SJSA1 (cell line): ENCODE results near the gene MARK3. TPM values are rescaled to one million over a fixed set of nuclear protein-coding genes. Genes with fewer than 3 reads are reported as not detected.
"Not testable (repeated sequence)": the region's sequence is repeated elsewhere in the genome, so short reads cannot be mapped to it uniquely, and the experiment has no call there.

Experiments
- DNase-seq, 2 experiments: peaks; one replicate each; pipeline ENCODE4 v3.0.0-alpha.2; 2015 to 2020; ENCODE audit warnings: low spot score in 2 of 2, low read depth in 1 of 2
- H3K27ac ChIP-seq: fragments of 250-450 bp; sonication (Bioruptor Pico); 2 replicates; pipeline ENCODE4 v1.5.1; 2020; ENCODE audit warnings: mild to moderate bottlenecking, moderate library complexity
- H3K27me3 ChIP-seq: fragments of 250-450 bp; sonication (Bioruptor Pico); replicated peaks from 2 replicates; pipeline ENCODE4 v1.5.1; 2020; ENCODE audit warnings: mild to moderate bottlenecking, moderate library complexity
- H3K36me3 ChIP-seq: fragments of 250-450 bp; sonication (Bioruptor Pico); 2 replicates; pipeline ENCODE4 v1.5.1; 2020; ENCODE audit warnings: mild to moderate bottlenecking
- H3K4me1 ChIP-seq: fragments of 250-450 bp; sonication (Bioruptor Pico); replicated peaks from 2 replicates; pipeline ENCODE4 v1.6.1; 2021; ENCODE audit warnings: mild to moderate bottlenecking
- H3K4me3 ChIP-seq: fragments of 250-450 bp; sonication (Bioruptor Pico); 2 replicates; pipeline ENCODE4 v1.5.1; 2020; ENCODE audit warnings: mild to moderate bottlenecking
- H3K9me3 ChIP-seq: fragments of 250-450 bp; sonication (Bioruptor Pico); replicated peaks from 2 replicates; pipeline ENCODE4 v1.5.1; 2020; ENCODE audit warnings: mild to moderate bottlenecking
- total RNA-seq: library from RNA; depleted of rRNA; stranded (reverse); fragments of >200 nt; shearing (Covaris generic); gene quantifications from 2 replicates; pipeline ENCODE4 v1.2.3, GENCODE V29; 2014

Gene MARK3
- total RNA-seq, 1 experiment from 2014 or later, result 53.2 TPM

GRCh38 chr14:103353362-103353761 lies 31.9 kb upstream of the MARK3 start:
- Histone ChIP-seq H3K9me3 (no peaks in the 10 kb centered on the region), H3K27ac (no peak overlapping the region)
- no peak for DNase-seq

GRCh38 chr14:103354141-103354540 lies 31.1 kb upstream of the MARK3 start:
- Histone ChIP-seq H3K4me1 (no peaks in the 10 kb centered on the region), H3K27me3 (no peaks in the 10 kb centered on the region; the same call in 1 of the 2 replicates), H3K4me3 (no peak overlapping the region), H3K27ac (no peak overlapping the region), H3K36me3 (no peaks in the 10 kb centered on the region), H3K9me3 (no peaks in the 10 kb centered on the region)
- no peak for DNase-seq

More at GRCh38 chr14:103353362-103353761, 31.9 kb upstream of the MARK3 start:
- no peaks in the 10 kb centered on the region for H3K4me1 ChIP-seq
- H3K4me3 ChIP-seq, result no peak overlapping the region
- H3K36me3 ChIP-seq, result no peaks in the 10 kb centered on the region
- H3K27me3 ChIP-seq, result no peaks in the 10 kb centered on the region; the same call in 1 of the 2 replicates

DNA sequence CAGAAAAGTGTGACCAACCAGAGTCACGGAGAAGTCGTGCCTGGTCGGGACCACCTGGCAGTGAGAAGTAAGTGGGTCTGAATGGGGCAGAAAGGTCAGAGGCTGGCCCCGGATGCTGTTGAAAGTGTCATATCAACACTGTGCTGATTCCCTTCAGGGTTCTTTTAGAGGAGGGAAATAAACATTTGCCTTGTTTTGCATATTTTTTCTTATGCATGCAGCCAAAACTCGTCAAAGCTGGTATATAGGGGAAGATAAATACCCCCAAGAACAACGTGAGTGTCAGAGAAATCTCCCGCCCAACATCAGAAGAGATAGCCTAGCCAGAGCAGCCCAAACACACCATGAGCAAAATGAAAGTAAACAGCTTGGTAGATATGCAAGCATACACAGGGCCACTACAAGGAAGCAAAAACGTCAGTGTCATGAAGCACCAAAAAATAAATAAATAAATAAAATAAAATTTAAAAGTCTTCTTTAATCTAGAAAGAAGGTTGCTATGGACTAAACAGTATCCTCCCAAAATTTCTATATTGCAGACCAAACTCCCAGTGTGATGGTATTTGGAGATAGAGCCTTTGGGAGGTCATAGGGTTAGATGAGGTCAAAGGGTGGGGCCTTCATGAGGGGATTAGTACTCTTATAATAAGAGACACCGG lies 29.1 kb upstream of the MARK3 start:
- Histone ChIP-seq H3K4me3 (no peak overlapping the region), H3K9me3 (no peaks in the 10 kb centered on the region), H3K36me3 (no peaks in the 10 kb centered on the region), H3K27me3 (no peaks in the 10 kb centered on the region), H3K4me1 (no peaks in the 10 kb centered on the region), H3K27ac (no peak overlapping the region)
- no peak for DNase-seq

DNA sequence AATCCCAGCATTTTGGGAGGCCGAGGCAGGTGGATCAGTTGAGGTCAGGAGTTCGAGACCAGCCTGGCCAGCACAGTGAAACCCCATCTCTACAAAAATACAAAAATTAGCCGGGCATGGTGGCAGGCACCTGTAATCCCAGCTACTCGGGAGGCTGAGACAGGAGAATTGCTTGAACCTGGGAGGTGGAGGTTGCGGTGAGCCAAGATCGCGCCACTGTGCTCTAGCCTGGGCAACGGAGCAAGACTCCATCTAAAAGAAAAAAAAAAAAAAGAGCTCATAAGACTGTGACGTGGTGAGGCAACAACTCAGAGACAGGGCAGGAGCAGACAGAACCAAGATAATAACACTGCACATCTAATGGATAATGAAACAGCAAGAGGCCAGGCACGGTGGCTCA lies 27.7 kb upstream of the MARK3 start:
- H3K27ac ChIP-seq, H3K9me3 ChIP-seq, H3K4me1 ChIP-seq, H3K36me3 ChIP-seq, H3K27me3 ChIP-seq, DNase-seq, H3K4me3 ChIP-seq: not testable (repeated sequence)

DNA sequence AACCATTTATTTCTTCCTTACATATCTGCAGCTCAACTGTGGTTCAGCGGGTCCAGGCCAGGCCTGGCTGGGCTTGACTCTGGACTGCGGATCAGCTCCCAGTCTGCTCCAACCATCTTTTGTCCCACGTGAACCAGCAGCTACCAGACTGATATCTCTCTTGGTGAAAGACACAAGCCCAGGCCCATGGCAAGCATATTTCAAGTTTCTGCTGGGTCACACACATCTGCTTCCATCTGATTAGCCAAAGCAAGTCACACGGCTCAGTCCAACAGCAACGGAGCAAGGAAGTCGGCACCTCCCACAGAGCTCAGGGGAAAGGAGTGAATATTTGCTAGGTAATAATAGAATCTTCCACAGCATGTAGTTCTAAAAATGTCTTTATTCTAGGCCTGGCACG lies 24.7 kb upstream of the MARK3 start:
- no peaks in the 10 kb centered on the region for H3K36me3 ChIP-seq
- H3K4me3 ChIP-seq, result no peak overlapping the region
- H3K27ac ChIP-seq, result no peak overlapping the region
- H3K4me1 ChIP-seq, result peaks cover 7% of the 10 kb centered on the region
- no peak for DNase-seq
- no peaks in the 10 kb centered on the region for H3K27me3 ChIP-seq
- H3K9me3 ChIP-seq, result peaks cover 7% of the 10 kb centered on the region; the same call in 1 of the 2 replicates

GRCh38 chr14:103361867-103362266 lies 23.3 kb upstream of the MARK3 start:
- Histone ChIP-seq H3K27ac (peak overlapping the region; percentile 37), H3K27me3 (no peaks in the 10 kb centered on the region), H3K4me1 (peaks cover 7% of the 10 kb centered on the region), H3K36me3 (no peaks in the 10 kb centered on the region), H3K4me3 (no peak overlapping the region), H3K9me3 (peaks cover 7% of the 10 kb centered on the region; the same call in 1 of the 2 replicates)
- peak; percentile 36 to 55 for DNase-seq

GRCh38 chr14:103362780-103363179 lies 22.4 kb upstream of the MARK3 start:
- peaks cover 7% of the 10 kb centered on the region; the same call in 1 of the 2 replicates for H3K9me3 ChIP-seq
- DNase-seq, result no peak
- H3K27me3 ChIP-seq, result no peaks in the 10 kb centered on the region
- no peak overlapping the region for H3K27ac ChIP-seq
- H3K4me1 ChIP-seq, result peaks cover 7% of the 10 kb centered on the region
- no peaks in the 10 kb centered on the region for H3K36me3 ChIP-seq
- H3K4me3 ChIP-seq, result no peak overlapping the region

DNA sequence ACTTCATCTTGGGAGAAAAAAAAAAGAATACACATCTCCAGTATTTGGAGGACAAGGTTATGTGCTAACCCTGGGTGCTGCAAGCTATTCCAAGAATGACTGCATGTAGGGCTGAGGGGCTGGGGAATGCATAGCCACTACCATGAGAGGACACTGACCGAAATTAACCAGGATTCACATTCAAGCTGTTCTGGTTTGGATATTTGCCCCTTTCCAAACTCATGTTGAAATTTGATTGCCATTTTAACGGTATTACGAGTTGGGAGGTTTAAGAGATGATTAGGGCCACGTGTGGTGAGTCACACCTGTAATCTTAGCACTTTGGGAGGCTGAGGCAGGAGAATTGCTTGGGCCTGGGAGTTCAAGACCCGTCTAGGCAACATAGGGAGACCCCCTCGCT lies 18.5 kb upstream of the MARK3 start:
- no peaks in the 10 kb centered on the region for H3K27me3 ChIP-seq
- H3K9me3 ChIP-seq, result peaks cover 7% of the 10 kb centered on the region; the same call in 1 of the 2 replicates
- H3K27ac ChIP-seq, result no peak overlapping the region
- peaks cover 4% of the 10 kb centered on the region for H3K4me1 ChIP-seq
- no peaks in the 10 kb centered on the region for H3K36me3 ChIP-seq
- H3K4me3 ChIP-seq, result no peak overlapping the region
- DNase-seq, result no peak

GRCh38 chr14:103367995-103368394 lies 17.2 kb upstream of the MARK3 start:
- Histone ChIP-seq H3K27ac (no peak overlapping the region), H3K36me3 (no peaks in the 10 kb centered on the region), H3K4me1 (peaks cover 8% of the 10 kb centered on the region), H3K4me3 (no peak overlapping the region), H3K27me3 (no peaks in the 10 kb centered on the region), H3K9me3 (peaks cover under 1% of the 10 kb centered on the region; the same call in 1 of the 2 replicates)
- DNase-seq, result no peak

- no peak for DNase-seq
- no peaks in the 10 kb centered on the region for H3K27me3 ChIP-seq
- peaks cover 8% of the 10 kb centered on the region for H3K4me1 ChIP-seq
- H3K4me3 ChIP-seq, result no peak overlapping the region
- H3K27ac ChIP-seq, result no peak overlapping the region
- no peaks in the 10 kb centered on the region for H3K36me3 ChIP-seq
- no peaks in the 10 kb centered on the region for H3K9me3 ChIP-seq
Measured at GRCh38 chr14:103370087-103370486, 15.1 kb upstream of the MARK3 start.

GRCh38 chr14:103372017-103372416 lies 13.2 kb upstream of the MARK3 start:
- Histone ChIP-seq H3K9me3 (no peaks in the 10 kb centered on the region), H3K36me3 (no peaks in the 10 kb centered on the region), H3K4me1 (peaks cover 8% of the 10 kb centered on the region), H3K27me3 (no peaks in the 10 kb centered on the region), H3K27ac (no peak overlapping the region), H3K4me3 (no peak overlapping the region)
- DNase-seq, result no peak

DNA sequence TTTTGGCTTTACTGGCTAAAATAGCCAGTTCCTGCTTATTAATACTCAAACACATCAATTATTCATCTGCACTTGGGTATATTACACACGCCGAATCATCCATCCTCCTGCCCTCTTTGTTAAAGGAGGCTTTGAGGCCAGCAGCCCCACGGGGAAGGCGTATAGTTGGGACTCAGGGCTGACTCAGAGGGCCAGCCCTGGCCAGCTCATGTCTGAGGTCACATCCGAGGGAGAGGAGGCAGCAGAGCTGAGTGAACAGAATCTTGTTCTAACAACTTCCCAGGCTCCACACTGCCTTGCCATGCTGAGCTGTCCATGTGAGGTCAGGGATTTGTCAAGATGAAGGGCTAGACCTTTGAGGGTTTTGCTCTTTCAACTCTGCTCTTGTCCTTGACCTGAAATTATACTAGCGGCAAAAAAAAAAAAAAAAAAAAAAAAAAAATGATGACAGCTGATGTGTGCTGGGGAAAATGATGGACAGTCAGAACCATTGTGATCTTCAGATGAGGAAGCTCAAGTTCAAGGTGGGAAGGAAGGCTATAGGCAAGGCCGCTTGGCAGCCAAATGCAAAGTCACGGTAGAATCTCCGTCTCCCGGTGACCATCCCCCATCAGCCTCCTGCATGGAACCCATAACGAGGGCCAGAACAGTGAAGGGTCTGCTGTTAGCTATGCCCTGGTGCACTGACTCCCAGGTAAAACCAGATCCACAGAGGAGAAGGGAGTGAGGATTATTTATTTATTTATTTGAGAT lies 12.5 kb upstream of the MARK3 start:
- no peak overlapping the region for H3K4me3 ChIP-seq
- H3K36me3 ChIP-seq, result no peaks in the 10 kb centered on the region
- DNase-seq, result peak; percentile 63 to 75
- peaks cover 8% of the 10 kb centered on the region for H3K4me1 ChIP-seq
- no peaks in the 10 kb centered on the region for H3K27me3 ChIP-seq
- no peaks in the 10 kb centered on the region for H3K9me3 ChIP-seq
- H3K27ac ChIP-seq, result no peak overlapping the region

- no peak overlapping the region for H3K4me3 ChIP-seq
- DNase-seq, result no peak
- H3K9me3 ChIP-seq, result no peaks in the 10 kb centered on the region
- H3K27me3 ChIP-seq, result no peaks in the 10 kb centered on the region
- peaks cover 8% of the 10 kb centered on the region for H3K4me1 ChIP-seq
- no peaks in the 10 kb centered on the region for H3K36me3 ChIP-seq
- no peak overlapping the region for H3K27ac ChIP-seq
Measured at GRCh38 chr14:103374121-103374520, 11.1 kb upstream of the MARK3 start.

DNA sequence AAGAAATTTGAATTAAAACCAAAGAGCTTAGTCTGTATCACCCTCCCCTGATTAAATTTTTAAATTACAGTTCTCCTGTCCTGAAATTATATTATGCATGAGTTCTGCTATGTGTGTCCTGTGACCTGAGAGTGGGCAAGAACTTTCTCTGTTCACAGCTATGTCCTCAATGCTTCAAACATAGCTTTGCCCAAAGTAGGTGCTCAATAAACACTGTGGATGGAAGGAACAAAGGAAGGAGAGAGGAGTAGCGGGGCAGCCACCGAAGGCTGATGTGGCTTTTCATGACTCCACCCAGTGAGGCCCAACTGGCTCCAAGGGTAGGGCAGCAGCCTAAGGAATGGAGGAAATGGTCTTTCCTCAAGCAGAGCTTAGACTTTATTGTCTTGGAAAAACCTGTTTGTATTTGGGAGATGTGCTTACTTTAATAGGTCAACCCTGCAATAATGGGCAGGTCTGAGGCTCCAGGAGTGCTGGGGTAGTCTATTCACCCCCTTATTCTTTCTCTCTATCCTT lies 7.6 kb upstream of the MARK3 start:
- Histone ChIP-seq H3K36me3 (no peaks in the 10 kb centered on the region), H3K9me3 (no peaks in the 10 kb centered on the region), H3K27ac (no peak overlapping the region), H3K4me1 (peaks cover 8% of the 10 kb centered on the region), H3K27me3 (no peaks in the 10 kb centered on the region), H3K4me3 (no peak overlapping the region)
- DNase-seq, result no peak
